ENCODE measurements around the gene SOX2. TPM values are rescaled to one million over a fixed set of nuclear protein-coding genes. Genes with fewer than 3 reads are reported as not detected.
A peak's percentile ranks its signal among the peaks of the same experiment; 100 is the strongest.

SOX2 gene
- total RNA-seq, 1 donor from 2014 or later: not detected

DNA sequence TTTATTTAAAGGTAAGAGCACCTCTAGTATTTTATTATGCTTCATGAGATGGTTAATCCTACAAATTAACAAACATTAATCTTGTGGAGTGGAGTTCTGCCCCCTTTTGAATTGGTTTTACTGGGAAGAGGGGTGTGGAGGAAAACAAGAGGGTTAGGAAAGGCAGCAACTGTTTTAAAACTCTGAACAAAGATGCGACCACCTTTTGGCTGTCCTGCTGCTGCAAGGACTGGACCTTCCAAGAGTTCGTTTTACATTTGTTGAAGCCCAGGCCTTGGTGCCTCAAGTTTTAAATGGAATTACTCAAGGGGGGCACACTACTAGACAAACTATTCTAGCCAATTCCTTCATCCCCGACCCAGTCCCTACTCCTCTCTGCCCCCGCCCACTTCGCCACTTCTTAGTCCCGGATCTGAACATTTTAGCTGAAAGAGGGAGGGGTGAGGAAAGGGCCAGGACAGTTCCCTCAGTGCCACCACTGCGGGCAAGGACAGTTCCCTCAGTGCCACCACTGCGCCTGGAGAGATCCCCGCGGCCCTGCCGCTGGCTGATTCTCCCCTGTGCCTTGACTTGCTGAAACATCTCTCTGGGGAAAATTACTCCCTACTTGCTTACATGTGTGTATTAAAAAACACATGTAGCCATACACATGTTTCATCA lies 11.2 kb downstream of the SOX2 start:
- Mint-ChIP-seq H3K27me3 (peaks cover 84% of the 10 kb centered on the region), H3K4me3 (no peak overlapping the region), H3K4me1 (peaks cover 17% of the 10 kb centered on the region), H3K9me3 (peaks cover 3% of the 10 kb centered on the region), H3K27ac (no peak overlapping the region), H3K36me3 (ENCODE audit: low read depth) (no peaks in the 10 kb centered on the region)
- TF ChIP-seq, protein P1, sequence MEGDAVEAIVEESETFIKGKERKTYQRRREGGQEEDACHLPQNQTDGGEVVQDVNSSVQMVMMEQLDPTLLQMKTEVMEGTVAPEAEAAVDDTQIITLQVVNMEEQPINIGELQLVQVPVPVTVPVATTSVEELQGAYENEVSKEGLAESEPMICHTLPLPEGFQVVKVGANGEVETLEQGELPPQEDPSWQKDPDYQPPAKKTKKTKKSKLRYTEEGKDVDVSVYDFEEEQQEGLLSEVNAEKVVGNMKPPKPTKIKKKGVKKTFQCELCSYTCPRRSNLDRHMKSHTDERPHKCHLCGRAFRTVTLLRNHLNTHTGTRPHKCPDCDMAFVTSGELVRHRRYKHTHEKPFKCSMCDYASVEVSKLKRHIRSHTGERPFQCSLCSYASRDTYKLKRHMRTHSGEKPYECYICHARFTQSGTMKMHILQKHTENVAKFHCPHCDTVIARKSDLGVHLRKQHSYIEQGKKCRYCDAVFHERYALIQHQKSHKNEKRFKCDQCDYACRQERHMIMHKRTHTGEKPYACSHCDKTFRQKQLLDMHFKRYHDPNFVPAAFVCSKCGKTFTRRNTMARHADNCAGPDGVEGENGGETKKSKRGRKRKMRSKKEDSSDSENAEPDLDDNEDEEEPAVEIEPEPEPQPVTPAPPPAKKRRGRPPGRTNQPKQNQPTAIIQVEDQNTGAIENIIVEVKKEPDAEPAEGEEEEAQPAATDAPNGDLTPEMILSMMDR (IDR thresholded peaks at IDR 0.05): no peak
- intact Hi-C loops (cut with micrococcal nuclease): no loop called here
- CTCF ChIA-PET: no interaction called here
- DNase-seq (no peak), ATAC-seq (ENCODE audit: low read depth) (no peak)
- POLR2A ChIA-PET: no interaction called here

GRCh38 chr3:181723625-181724191 lies 12.0 kb downstream of the SOX2 start:
- H3K36me3 Mint-ChIP-seq (ENCODE audit: low read depth): no peaks in the 10 kb centered on the region
- peak overlapping the region; percentile 46 for H3K27ac Mint-ChIP-seq
- peaks cover 17% of the 10 kb centered on the region for H3K4me1 Mint-ChIP-seq
- H3K27me3 Mint-ChIP-seq: peaks cover 84% of the 10 kb centered on the region
- TF ChIP-seq, protein P1 (IDR thresholded peaks at IDR 0.05): no peak
- no peak overlapping the region for H3K4me3 Mint-ChIP-seq
- ATAC-seq (ENCODE audit: low read depth) (no peak), DNase-seq (no peak)
- intact Hi-C loops (cut with micrococcal nuclease): no loop called here
- CTCF ChIA-PET: no interaction called here
- POLR2A ChIA-PET: no interaction called here
- H3K9me3 Mint-ChIP-seq: peaks cover 3% of the 10 kb centered on the region

DNA sequence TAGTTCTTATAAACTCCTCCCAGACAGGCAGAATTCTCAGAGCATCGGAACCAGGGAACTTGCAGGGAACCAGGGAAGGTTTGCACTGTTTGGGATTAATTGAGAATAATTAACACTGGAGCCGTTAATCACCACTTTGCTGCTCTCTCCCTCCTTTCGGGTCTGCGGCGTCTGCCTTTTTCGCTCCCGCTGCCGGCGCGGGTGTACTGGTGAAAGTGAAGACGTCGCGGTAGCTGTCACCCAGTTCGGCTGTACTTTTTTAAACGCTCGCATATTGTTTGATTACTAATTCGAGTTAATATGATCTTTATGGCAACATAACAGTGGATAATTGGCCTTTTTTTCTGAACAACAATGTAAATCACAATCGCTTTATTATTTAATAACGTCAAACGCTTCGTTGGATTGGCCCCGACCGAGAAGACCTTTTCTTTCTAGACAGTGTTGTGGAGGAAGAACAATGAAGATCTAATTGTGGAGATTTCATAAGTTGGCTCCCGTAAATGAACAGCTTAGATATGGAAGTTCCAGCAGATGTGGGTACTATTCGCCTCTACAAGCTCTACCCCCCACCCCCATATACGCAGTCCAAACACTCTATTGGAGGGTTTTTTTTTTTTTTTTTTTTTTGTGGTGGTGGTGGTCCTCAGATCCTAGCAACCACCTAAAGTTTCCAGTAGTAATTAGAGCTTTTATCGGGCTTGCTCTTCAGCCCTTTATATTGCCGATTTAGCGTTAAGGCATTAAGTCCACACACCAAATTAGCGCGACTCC lies 12.7 kb downstream of the SOX2 start:
- intact Hi-C loops (cut with micrococcal nuclease): no loop called here
- Mint-ChIP-seq H3K4me3 (no peak overlapping the region), H3K27me3 (peaks cover 83% of the 10 kb centered on the region), H3K9me3 (peaks cover 3% of the 10 kb centered on the region), H3K27ac (peak overlapping the region; percentile 46), H3K4me1 (peaks cover 17% of the 10 kb centered on the region), H3K36me3 (ENCODE audit: low read depth) (no peaks in the 10 kb centered on the region)
- TF ChIP-seq, protein P1 (IDR thresholded peaks at IDR 0.05): no peak
- POLR2A ChIA-PET: no interaction called here
- DNase-seq (no peak), ATAC-seq (ENCODE audit: low read depth) (no peak)
- CTCF ChIA-PET: no interaction called here

DNA sequence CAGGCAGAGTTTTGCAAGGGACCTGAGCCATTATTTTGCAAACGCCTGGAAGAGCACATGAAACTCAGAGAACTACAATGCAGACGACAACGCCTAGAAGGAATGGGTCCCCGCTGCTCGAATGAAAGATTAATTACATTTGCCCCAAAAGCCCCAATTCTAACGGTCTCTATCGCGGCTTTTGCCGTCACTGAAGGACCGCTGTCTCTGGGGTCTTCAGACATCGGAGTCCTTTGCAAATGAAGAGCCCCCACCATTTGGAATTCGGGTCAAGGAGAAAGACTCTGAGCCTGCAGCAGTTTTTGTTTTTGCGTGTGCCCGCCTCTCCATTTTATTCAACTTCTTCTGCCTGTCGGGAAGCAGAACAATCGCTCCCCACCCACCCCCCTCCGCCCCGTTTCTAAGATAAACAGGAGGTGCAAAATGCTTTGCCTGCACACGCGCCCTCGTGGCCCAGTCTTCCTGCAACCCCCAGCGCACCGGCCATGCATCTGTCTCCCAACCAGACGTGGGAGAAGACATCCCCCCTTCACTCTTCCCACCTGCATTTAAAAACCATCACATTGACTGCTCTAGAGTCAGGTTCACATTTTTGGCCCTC lies 13.5 kb downstream of the SOX2 start:
- ChIA-PET POLR2A (no interaction called here), CTCF (no interaction called here)
- peaks cover 17% of the 10 kb centered on the region for H3K4me1 Mint-ChIP-seq
- H3K36me3 Mint-ChIP-seq (ENCODE audit: low read depth): no peaks in the 10 kb centered on the region
- H3K27me3 Mint-ChIP-seq: peaks cover 83% of the 10 kb centered on the region
- H3K27ac Mint-ChIP-seq: no peak overlapping the region
- H3K4me3 Mint-ChIP-seq: no peak overlapping the region
- H3K9me3 Mint-ChIP-seq: peaks cover 3% of the 10 kb centered on the region
- no peak for DNase-seq
- intact Hi-C loops (cut with micrococcal nuclease): loop anchor here (5.0 kb wide), 1 partner anchor 33 kb away; no protein-coding TSS in a partner anchor
- TF ChIP-seq, protein P1 (IDR thresholded peaks at IDR 0.05): no peak
- no peak for ATAC-seq (ENCODE audit: low read depth)

DNA sequence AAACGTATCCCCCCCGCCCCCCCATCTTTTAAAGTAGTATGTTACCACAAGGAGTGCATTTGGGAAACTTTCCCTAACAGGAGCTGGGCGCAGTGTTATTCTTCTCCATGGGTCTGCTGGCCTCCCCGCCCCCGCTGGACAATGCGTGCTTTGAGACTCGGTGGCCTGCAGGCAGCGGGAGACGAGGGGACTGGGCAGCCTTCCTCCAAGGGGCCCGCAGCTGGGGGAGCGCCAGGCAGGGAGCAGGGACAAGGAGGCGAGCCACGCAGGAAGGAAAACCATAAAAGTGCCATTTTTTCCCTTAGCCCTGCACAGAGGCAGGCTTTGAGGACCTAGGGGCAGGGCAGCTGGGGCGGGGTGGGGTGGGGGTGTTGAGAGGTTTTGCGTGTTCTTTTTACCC lies 14.1 kb downstream of the SOX2 start:
- Mint-ChIP-seq H3K27ac (no peak overlapping the region), H3K9me3 (peaks cover 3% of the 10 kb centered on the region), H3K4me1 (peaks cover 17% of the 10 kb centered on the region), H3K4me3 (no peak overlapping the region), H3K36me3 (ENCODE audit: low read depth) (no peaks in the 10 kb centered on the region), H3K27me3 (peaks cover 82% of the 10 kb centered on the region)
- POLR2A ChIA-PET: no interaction called here
- intact Hi-C loops (cut with micrococcal nuclease): loop anchor here (2.0 to 5.0 kb wide), 2 partner anchors 17 to 34 kb away; no protein-coding TSS in a partner anchor
- DNase-seq (no peak), ATAC-seq (ENCODE audit: low read depth) (no peak)
- TF ChIP-seq, protein P1 (IDR thresholded peaks at IDR 0.05): no peak
- CTCF ChIA-PET: no interaction called here
